Muscle of leg (tissue), 11 donors: ENCODE measurements around the gene BANP. TPM values are rescaled to one million over a fixed set of nuclear protein-coding genes. Genes with fewer than 3 reads are reported as not detected.
A peak's percentile ranks its signal among the peaks of the same experiment; 100 is the strongest.

ENCODE experiments used
- DNase-seq: peaks from one replicate; pipeline ENCODE4 v3.0.0; 2013
- H3K27ac ChIP-seq: one replicate; pipeline ENCODE4 v1.5.1; 2013; ENCODE audit warnings: mild to moderate bottlenecking, low read length, control low read depth
- H3K27me3 ChIP-seq: one replicate; pipeline ENCODE4 v1.6.1; 2013; ENCODE audit warnings: low read length; ENCODE audit not compliant: control insufficient read depth, insufficient read depth
- H3K36me3 ChIP-seq: one replicate; pipeline ENCODE4 v1.6.1; 2013; ENCODE audit warnings: low read length; ENCODE audit not compliant: control insufficient read depth, insufficient read depth
- H3K4me1 ChIP-seq: one replicate; pipeline ENCODE4 v1.6.1; 2013; ENCODE audit warnings: low read length; ENCODE audit not compliant: control insufficient read depth, insufficient read depth
- H3K4me3 ChIP-seq: one replicate; pipeline ENCODE4 v1.5.1; 2013; ENCODE audit warnings: low read length, control low read depth
- H3K9me3 ChIP-seq: replicated peaks from 2 replicates; pipeline ENCODE4 v1.6.1; 2013; ENCODE audit warnings: low read depth, low read length; ENCODE audit not compliant: control insufficient read depth
- WGBS: methylation state at CpG from one replicate; pipeline ENCODE4 v1.1.5; 2013; ENCODE audit warnings: missing lambda C conversion rate; ENCODE audit not compliant: insufficient coverage; 5-methylcytosine and 5-hydroxymethylcytosine counted together
- polyA plus RNA-seq, 8 donors: library from polyadenylated mRNA; unstranded; fragments of 120-200 nt; gene quantifications; one replicate each; pipeline versions ENCODE4 v1.2.1 to v1.2.3, GENCODE V29; 2013; ENCODE audit warnings: inconsistent platforms in 1 of 8, low replicate concordance in 1 of 8; ENCODE audit not compliant: insufficient read length in 8 of 8, insufficient read depth in 1 of 8
- total RNA-seq: library from RNA; stranded (reverse); fragments of 120-200 nt; gene quantifications from one replicate; pipeline ENCODE4 v1.2.4, GENCODE V29; 2013

The BANP gene
- total and polyA plus RNA-seq, 9 donors = 11.2 to 18.9 (median 15.1) TPM

GRCh38 chr16:88064889-88065746 is 113.9 kb downstream of the BANP start:
- Histone ChIP-seq H3K27ac (no peak overlapping the region), H3K27me3 (no peaks in the 10 kb centered on the region), H3K9me3 (peaks cover 2% of the 10 kb centered on the region), H3K36me3 (peaks cover 30% of the 10 kb centered on the region), H3K4me1 (peaks cover 47% of the 10 kb centered on the region), H3K4me3 (no peak overlapping the region)
- no peak for DNase-seq
- WGBS = 90% methylated on average over 8 of the region's 19 CpGs

GRCh38 chr16:88065747-88066142 is 114.5 kb downstream of the BANP start:
- peaks cover 26% of the 10 kb centered on the region for H3K36me3 ChIP-seq
- no peak overlapping the region for H3K4me3 ChIP-seq
- H3K27ac ChIP-seq = no peak overlapping the region
- no peaks in the 10 kb centered on the region for H3K27me3 ChIP-seq
- peaks cover 47% of the 10 kb centered on the region for H3K4me1 ChIP-seq
- H3K9me3 ChIP-seq = peaks cover 2% of the 10 kb centered on the region
- WGBS = 85% methylated on average over 14 of the region's 15 CpGs
- DNase-seq = no peak

GRCh38 chr16:88066234-88066633 is 115.0 kb downstream of the BANP start:
- no peak for DNase-seq
- H3K27ac ChIP-seq = peak overlapping the region; percentile 56
- peaks cover 29% of the 10 kb centered on the region for H3K36me3 ChIP-seq
- H3K9me3 ChIP-seq = peaks cover 2% of the 10 kb centered on the region
- no peak overlapping the region for H3K4me3 ChIP-seq
- H3K27me3 ChIP-seq = no peaks in the 10 kb centered on the region
- WGBS = 63% methylated on average over 6 of the region's 10 CpGs
- peaks cover 47% of the 10 kb centered on the region for H3K4me1 ChIP-seq

- DNase-seq = peak; percentile 50
- WGBS = 98% methylated on average over 8 of the region's 29 CpGs
- Histone ChIP-seq H3K4me1 (peaks cover 45% of the 10 kb centered on the region), H3K4me3 (no peak overlapping the region), H3K27me3 (no peaks in the 10 kb centered on the region), H3K9me3 (peaks cover 2% of the 10 kb centered on the region), H3K36me3 (peaks cover 35% of the 10 kb centered on the region), H3K27ac (no peak overlapping the region)
These were observed 115.7 kb downstream of the BANP start for GRCh38 chr16:88066680-88067529.

GRCh38 chr16:88067530-88068411 is 116.5 kb downstream of the BANP start:
- DNase-seq = no peak
- WGBS = 88% methylated on average over 31 of the region's 40 CpGs
- peaks cover 36% of the 10 kb centered on the region for H3K4me1 ChIP-seq
- no peak overlapping the region for H3K27ac ChIP-seq
- peaks cover 41% of the 10 kb centered on the region for H3K36me3 ChIP-seq
- H3K9me3 ChIP-seq = peaks cover 2% of the 10 kb centered on the region
- H3K27me3 ChIP-seq = no peaks in the 10 kb centered on the region
- no peak overlapping the region for H3K4me3 ChIP-seq

GRCh38 chr16:88068476-88069396 is 117.5 kb downstream of the BANP start:
- Histone ChIP-seq H3K9me3 (peaks cover 2% of the 10 kb centered on the region), H3K4me1 (peaks cover 28% of the 10 kb centered on the region), H3K4me3 (no peak overlapping the region), H3K36me3 (peaks cover 47% of the 10 kb centered on the region), H3K27me3 (no peaks in the 10 kb centered on the region), H3K27ac (no peak overlapping the region)
- DNase-seq = no peak
- 52% methylated on average over 22 of the region's 27 CpGs for WGBS

- 72% methylated on average over 19 of the region's 25 CpGs for WGBS
- H3K27ac ChIP-seq = no peak overlapping the region
- H3K4me1 ChIP-seq = peaks cover 20% of the 10 kb centered on the region
- peaks cover 2% of the 10 kb centered on the region for H3K9me3 ChIP-seq
- peaks cover 47% of the 10 kb centered on the region for H3K36me3 ChIP-seq
- no peak overlapping the region for H3K4me3 ChIP-seq
- no peaks in the 10 kb centered on the region for H3K27me3 ChIP-seq
- no peak for DNase-seq
These were observed 118.3 kb downstream of the BANP start for GRCh38 chr16:88069397-88070168.

- Histone ChIP-seq H3K4me1 (peaks cover 19% of the 10 kb centered on the region), H3K9me3 (no peaks in the 10 kb centered on the region), H3K27ac (no peak overlapping the region), H3K4me3 (no peak overlapping the region), H3K27me3 (no peaks in the 10 kb centered on the region), H3K36me3 (peaks cover 44% of the 10 kb centered on the region)
- DNase-seq = no peak
- WGBS = 81% methylated on average over 10 of the region's 12 CpGs
These were observed 119.1 kb downstream of the BANP start for GRCh38 chr16:88070341-88070740.
